PC-9 (cell line): ENCODE data around the gene IRS1.

Experiments used
- EZH2 ChIP-seq: fragments of 200-600 bp; sonication (generic); IDR thresholded peaks from 2 replicates; pipeline ENCODE4 v1.8.0; 2017; ENCODE audit warnings: antibody characterized with exemption, low read depth
- TF ChIP-seq, protein P1 (sequence below): fragments of 200-600 bp; sonication (generic); conservative IDR thresholded peaks from 2 replicates; pipeline ENCODE4 v1.6.1; 2017; ENCODE audit warnings: mixed run types, antibody characterized with exemption, mild to moderate bottlenecking, moderate library complexity

DNA sequence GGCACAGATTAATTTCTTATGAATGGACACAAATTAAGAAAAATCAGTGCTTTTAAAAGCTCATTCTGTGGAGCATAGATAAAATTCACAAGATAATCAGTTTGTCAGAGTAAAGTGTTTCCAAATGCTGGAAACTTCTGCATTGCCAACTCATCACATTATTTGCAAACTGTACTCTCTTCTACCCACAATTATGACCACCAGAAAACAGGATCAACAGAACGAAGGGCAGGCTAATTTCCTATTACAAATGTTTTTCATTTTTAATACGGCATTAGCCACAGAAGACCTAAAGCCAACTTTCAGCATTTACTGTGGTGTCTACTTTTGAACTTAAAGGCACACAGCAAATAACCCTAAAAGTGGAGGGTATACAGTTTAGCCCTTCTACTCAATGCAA is 6.0 kb downstream of the IRS1 start:
- TF ChIP-seq, protein P1, sequence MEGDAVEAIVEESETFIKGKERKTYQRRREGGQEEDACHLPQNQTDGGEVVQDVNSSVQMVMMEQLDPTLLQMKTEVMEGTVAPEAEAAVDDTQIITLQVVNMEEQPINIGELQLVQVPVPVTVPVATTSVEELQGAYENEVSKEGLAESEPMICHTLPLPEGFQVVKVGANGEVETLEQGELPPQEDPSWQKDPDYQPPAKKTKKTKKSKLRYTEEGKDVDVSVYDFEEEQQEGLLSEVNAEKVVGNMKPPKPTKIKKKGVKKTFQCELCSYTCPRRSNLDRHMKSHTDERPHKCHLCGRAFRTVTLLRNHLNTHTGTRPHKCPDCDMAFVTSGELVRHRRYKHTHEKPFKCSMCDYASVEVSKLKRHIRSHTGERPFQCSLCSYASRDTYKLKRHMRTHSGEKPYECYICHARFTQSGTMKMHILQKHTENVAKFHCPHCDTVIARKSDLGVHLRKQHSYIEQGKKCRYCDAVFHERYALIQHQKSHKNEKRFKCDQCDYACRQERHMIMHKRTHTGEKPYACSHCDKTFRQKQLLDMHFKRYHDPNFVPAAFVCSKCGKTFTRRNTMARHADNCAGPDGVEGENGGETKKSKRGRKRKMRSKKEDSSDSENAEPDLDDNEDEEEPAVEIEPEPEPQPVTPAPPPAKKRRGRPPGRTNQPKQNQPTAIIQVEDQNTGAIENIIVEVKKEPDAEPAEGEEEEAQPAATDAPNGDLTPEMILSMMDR = no peak
- TF ChIP-seq EZH2 = no peak
